ENCODE results near the gene PHB1.
"Not testable (repeated sequence)": the region's sequence is repeated elsewhere in the genome, so short reads cannot be mapped to it uniquely, and the experiment has no call there.

The PHB1 gene

GRCh38 chr17:49404906-49405305 is 9.8 kb downstream of the PHB1 start:
- DNase-seq (ENCODE audit: low spot score): no peak

GRCh38 chr17:49404361-49404760 is 10.3 kb downstream of the PHB1 start:
- DNase-seq (ENCODE audit: low spot score): no peak

- no peak for DNase-seq (ENCODE audit: low spot score)
Measured at GRCh38 chr17:49403514-49404289, 11.0 kb downstream of the PHB1 start.

DNA sequence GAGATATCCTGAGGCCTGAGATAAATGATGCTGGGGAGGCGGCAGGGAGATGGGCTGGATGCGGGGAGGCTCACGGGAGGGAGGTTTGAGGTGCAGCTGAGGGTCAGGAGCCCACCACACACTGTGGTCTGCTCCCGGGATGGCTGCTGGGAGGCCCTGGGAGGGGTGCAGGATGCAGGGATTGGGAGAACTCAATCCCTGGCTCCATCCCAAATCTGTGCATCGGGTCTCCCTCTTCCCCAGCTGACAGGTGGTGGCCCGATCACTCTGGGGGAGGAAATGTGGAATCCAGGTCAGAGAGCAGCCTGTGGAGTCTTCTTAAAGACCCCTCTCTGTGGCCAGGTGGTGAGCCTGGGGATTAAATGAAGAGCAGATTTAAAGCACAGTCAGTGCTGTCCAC is 12.0 kb downstream of the PHB1 start:
- DNase-seq (ENCODE audit: low spot score): no peak

DNA sequence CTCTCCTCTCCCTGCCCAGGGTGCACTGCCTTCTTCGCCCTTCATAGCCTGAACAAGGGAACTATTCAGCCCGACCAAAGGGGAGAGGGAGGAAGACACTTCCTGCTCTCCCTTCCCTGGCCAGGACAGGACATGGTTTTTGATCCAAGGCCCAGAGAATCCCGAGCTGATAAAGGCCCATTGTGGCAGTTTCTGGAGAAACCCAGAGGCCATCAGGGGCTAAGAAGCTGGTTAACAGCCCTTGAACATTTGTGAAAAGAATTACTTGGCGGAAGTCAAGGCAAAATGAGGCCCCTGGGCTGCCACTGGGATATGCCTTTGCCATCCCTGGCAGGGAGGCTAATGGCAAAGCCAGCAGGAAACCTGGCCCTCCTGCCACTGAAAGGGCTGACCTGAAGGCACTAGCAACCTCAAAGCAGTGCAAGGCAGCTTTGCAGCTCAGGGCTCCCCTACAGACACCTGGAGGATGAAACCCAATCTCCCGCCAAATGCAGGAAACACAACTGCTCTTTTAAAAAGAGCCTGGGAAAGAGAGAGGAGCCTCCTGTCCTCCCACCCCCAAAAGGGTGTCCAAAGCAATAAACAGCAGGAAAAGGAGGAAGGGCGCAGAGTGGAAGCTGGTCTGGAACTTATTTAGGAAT is 12.6 kb downstream of the PHB1 start:
- DNase-seq (ENCODE audit: low spot score): no peak

DNA sequence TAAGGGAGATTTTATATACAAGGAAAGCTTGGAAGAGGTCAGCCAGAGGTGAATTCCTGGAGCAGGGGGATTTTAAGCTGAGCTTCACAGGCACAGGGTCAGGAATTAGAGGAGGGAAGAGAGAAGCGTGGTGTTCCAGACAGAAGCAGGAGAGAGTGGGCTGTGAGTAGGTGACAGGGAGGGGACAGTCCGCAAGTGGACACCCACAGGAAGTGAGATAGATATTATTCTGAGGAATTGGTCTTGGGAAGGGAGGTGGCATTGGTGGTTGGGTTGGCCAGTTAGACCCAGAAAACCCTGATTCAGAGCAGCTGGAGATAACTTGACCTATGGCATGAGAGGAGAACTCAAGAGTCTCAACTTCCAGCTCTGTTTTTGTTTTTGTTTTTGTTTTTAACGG is 14.7 kb downstream of the PHB1 start:
- DNase-seq (ENCODE audit: low spot score): no peak

- DNase-seq (ENCODE audit: low spot score): no peak
Measured at GRCh38 chr17:49397586-49397985, 17.1 kb downstream of the PHB1 start.

DNA sequence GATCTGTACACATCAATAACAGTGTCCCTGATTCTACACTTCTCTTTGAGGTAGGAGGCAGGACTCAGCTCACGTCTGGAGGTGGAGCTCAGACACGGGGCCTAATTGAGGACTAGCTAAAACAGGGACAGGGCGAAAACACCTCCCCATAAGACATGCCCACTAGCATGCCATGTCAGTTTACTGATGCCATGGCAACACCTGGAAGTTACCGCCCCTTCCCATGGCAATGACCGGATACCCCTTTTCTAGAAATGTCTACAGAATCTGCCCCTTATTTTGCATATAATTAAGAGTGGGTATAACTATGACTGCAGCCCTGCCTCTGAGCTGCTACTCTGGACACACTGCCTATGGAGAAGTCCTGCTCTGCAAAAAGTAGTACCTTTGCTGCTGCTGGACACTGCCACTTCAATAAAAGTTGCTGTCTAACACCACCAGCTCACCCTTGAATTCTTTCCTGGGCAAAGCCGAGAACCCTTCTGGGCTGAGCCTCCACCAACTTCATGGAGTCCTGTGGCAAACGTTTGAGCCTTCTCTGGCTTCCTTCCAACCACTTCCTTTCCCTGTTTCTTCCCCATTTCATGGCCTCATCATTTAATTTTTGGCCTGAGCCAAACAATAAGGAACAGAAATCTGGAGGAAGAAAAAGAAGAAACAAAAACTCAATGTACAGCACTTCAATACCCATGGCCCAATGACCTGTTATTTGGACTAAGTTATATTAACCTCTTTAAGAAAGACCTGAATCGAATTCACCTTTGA is 21.0 kb downstream of the PHB1 start:
- DNase-seq (ENCODE audit: low spot score): no peak

- peak; percentile 29 for DNase-seq (ENCODE audit: low spot score)
Measured at GRCh38 chr17:49390548-49391324, 23.9 kb downstream of the PHB1 start.

GRCh38 chr17:49389514-49390347 is 25.0 kb downstream of the PHB1 start:
- DNase-seq (ENCODE audit: low spot score): not testable (repeated sequence)

- DNase-seq (ENCODE audit: low spot score): no peak
Measured at GRCh38 chr17:49388692-49389513, 25.8 kb downstream of the PHB1 start.

- DNase-seq (ENCODE audit: low spot score): no peak
Measured at GRCh38 chr17:49388290-49388640, 26.4 kb downstream of the PHB1 start.

GRCh38 chr17:49387498-49388289 is 27.0 kb downstream of the PHB1 start:
- DNase-seq (ENCODE audit: low spot score): no peak

- DNase-seq (ENCODE audit: low spot score): no peak
Measured at GRCh38 chr17:49386373-49386772, 28.3 kb downstream of the PHB1 start.

DNA sequence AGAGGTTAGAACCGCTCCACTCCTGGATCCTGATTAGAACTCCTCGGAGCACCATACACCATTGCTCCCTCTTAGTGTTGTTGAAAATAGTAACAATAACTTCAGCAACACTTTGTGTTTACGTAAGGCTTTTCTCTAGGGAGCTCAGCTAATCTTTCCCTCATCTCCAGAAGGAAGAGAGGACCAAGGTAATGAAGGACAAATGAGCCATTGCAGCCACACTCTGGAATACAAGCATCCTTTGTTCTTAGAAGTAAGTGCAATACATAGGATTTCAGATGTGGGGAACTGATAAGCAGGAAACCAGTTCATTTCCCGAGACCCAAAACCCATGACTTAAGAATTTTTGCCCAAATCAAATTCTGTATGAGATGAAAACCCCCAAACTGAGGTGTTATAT is 29.7 kb downstream of the PHB1 start:
- DNase-seq (ENCODE audit: low spot score): no peak

DNA sequence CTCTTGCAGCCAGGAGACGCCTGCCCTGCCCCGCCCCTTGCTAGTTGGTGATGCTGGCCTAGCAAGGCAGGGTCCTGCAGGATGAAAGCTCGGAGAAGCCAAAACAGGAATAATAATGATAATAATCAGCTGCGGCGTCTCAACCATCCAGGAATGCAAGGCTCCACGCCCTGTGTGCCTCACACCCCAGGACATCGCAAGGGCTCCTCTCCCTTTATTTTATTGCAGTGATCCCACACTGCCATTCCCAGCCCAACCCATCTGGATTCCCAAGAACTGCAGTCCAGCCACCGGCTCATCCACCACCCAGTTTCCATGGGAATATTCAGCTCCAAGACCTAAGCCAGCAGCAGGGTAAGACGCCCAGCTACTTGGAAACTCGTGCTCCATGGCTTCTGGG is 31.6 kb downstream of the PHB1 start:
- DNase-seq (ENCODE audit: low spot score): no peak

GRCh38 chr17:49382556-49382955 is 32.1 kb downstream of the PHB1 start:
- no peak for DNase-seq (ENCODE audit: low spot score)

- DNase-seq (ENCODE audit: low spot score): no peak
Measured at GRCh38 chr17:49381793-49382192, 32.9 kb downstream of the PHB1 start.

GRCh38 chr17:49381033-49381432 is 33.6 kb downstream of the PHB1 start:
- no peak for DNase-seq (ENCODE audit: low spot score)

GRCh38 chr17:49379926-49380325 is 34.8 kb downstream of the PHB1 start:
- DNase-seq (ENCODE audit: low spot score): no peak
